Measurements from ENCODE around the gene KCNJ15. TPM values are rescaled to one million over a fixed set of nuclear protein-coding genes. Genes with fewer than 3 reads are reported as not detected.

KCNJ15 gene
- total RNA-seq, 2 experiments from 2014 or later = 0.60 to 0.96 TPM

- Mint-ChIP-seq H3K27ac (no peak overlapping the region), H3K4me3 (no peak overlapping the region), H3K36me3 (ENCODE audit: low read depth) (no peaks in the 10 kb centered on the region), H3K9me3 (no peaks in the 10 kb centered on the region), H3K4me1 (ENCODE audit: low read depth) (no peaks in the 10 kb centered on the region), H3K27me3 (ENCODE audit: low read depth) (no peaks in the 10 kb centered on the region)
- intact Hi-C loops (cut with micrococcal nuclease) = loop anchor here (1.0 kb wide), 1 partner anchor 116 kb away; no protein-coding TSS in a partner anchor
- DNase-seq = no peak
- CTCF ChIA-PET = interaction anchor here (3.0 kb wide), 1 partner anchor 17 kb away, joined by 10 read pairs; no protein-coding TSS in a partner anchor
Measured at GRCh38 chr21:38334866-38335265, 78.1 kb downstream of the KCNJ15 start.

- no peak overlapping the region for H3K27ac Mint-ChIP-seq
- H3K36me3 Mint-ChIP-seq (ENCODE audit: low read depth) = no peaks in the 10 kb centered on the region
- no peak for DNase-seq
- intact Hi-C loops (cut with micrococcal nuclease) = no loop called here
- H3K4me3 Mint-ChIP-seq = no peak overlapping the region
- CTCF ChIA-PET = interaction anchor here (1.1 kb wide), 1 partner anchor 14 kb away, joined by 3 read pairs; no protein-coding TSS in a partner anchor
- H3K9me3 Mint-ChIP-seq = no peaks in the 10 kb centered on the region
- H3K4me1 Mint-ChIP-seq (ENCODE audit: low read depth) = no peaks in the 10 kb centered on the region
- H3K27me3 Mint-ChIP-seq (ENCODE audit: low read depth) = no peaks in the 10 kb centered on the region
Measured at GRCh38 chr21:38337793-38338192, 81.0 kb downstream of the KCNJ15 start.

- H3K27ac Mint-ChIP-seq = no peak overlapping the region
- no peaks in the 10 kb centered on the region for H3K27me3 Mint-ChIP-seq (ENCODE audit: low read depth)
- H3K36me3 Mint-ChIP-seq (ENCODE audit: low read depth) = no peaks in the 10 kb centered on the region
- CTCF ChIA-PET = interaction anchor here (1.3 kb wide), 1 partner anchor 183 kb away, joined by 3 read pairs; no protein-coding TSS in a partner anchor
- no peaks in the 10 kb centered on the region for H3K9me3 Mint-ChIP-seq
- no peak for DNase-seq
- intact Hi-C loops (cut with micrococcal nuclease) = no loop called here
- H3K4me3 Mint-ChIP-seq = no peak overlapping the region
- H3K4me1 Mint-ChIP-seq (ENCODE audit: low read depth) = no peaks in the 10 kb centered on the region
Measured at GRCh38 chr21:38340131-38340530, 83.3 kb downstream of the KCNJ15 start.

- Mint-ChIP-seq H3K27ac (no peak overlapping the region), H3K27me3 (ENCODE audit: low read depth) (no peaks in the 10 kb centered on the region), H3K9me3 (no peaks in the 10 kb centered on the region), H3K36me3 (ENCODE audit: low read depth) (no peaks in the 10 kb centered on the region), H3K4me1 (ENCODE audit: low read depth) (no peaks in the 10 kb centered on the region), H3K4me3 (no peak overlapping the region)
- intact Hi-C loops (cut with micrococcal nuclease) = no loop called here
- CTCF ChIA-PET = no interaction called here
- DNase-seq = no peak
Measured at GRCh38 chr21:38341546-38342012, 84.8 kb downstream of the KCNJ15 start.

GRCh38 chr21:38342739-38343138, 85.9 kb downstream of the KCNJ15 start:
- Mint-ChIP-seq H3K36me3 (ENCODE audit: low read depth) (no peaks in the 10 kb centered on the region), H3K9me3 (no peaks in the 10 kb centered on the region), H3K4me1 (ENCODE audit: low read depth) (no peaks in the 10 kb centered on the region), H3K4me3 (no peak overlapping the region), H3K27me3 (ENCODE audit: low read depth) (no peaks in the 10 kb centered on the region), H3K27ac (no peak overlapping the region)
- DNase-seq = no peak
- CTCF ChIA-PET = interaction anchor here (1.0 to 1.4 kb wide), 3 partner anchors 10 to 183 kb away, joined by 3 to 5 read pairs (median 3); no protein-coding TSS in a partner anchor
- intact Hi-C loops (cut with micrococcal nuclease) = no loop called here

- CTCF ChIA-PET = interaction anchor here (0.7 to 1.4 kb wide), 5 partner anchors 9 to 184 kb away, joined by 3 to 6 read pairs (median 3); no protein-coding TSS in a partner anchor
- DNase-seq = no peak
- Mint-ChIP-seq H3K9me3 (no peaks in the 10 kb centered on the region), H3K4me1 (ENCODE audit: low read depth) (peaks cover 9% of the 10 kb centered on the region), H3K27me3 (ENCODE audit: low read depth) (no peaks in the 10 kb centered on the region), H3K27ac (no peak overlapping the region), H3K36me3 (ENCODE audit: low read depth) (no peaks in the 10 kb centered on the region), H3K4me3 (no peak overlapping the region)
- intact Hi-C loops (cut with micrococcal nuclease) = no loop called here
Measured at GRCh38 chr21:38343691-38344090, 86.9 kb downstream of the KCNJ15 start.

DNA sequence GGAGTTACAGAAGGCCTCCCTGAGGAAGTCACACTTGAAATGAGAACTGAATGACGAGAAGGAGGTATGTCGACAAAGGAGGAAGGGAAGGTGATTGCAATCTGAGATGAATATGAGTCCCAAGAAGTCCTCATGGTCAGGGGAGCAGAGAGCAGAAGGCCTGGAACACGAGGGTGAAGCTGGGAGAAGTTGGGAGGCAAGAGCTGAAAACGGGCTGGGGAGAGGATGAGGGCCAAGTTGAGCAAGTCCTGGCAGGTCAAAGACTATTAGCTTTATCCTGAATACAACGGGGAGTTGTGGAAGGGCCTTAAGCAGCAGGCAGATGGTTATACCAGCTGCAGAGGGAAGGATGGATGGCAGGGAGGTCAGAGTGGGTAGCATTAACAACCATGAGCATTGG, 89.5 kb downstream of the KCNJ15 start:
- Mint-ChIP-seq H3K4me1 (ENCODE audit: low read depth) (peaks cover 29% of the 10 kb centered on the region), H3K4me3 (no peak overlapping the region), H3K27me3 (ENCODE audit: low read depth) (no peaks in the 10 kb centered on the region), H3K9me3 (no peaks in the 10 kb centered on the region), H3K27ac (no peak overlapping the region), H3K36me3 (ENCODE audit: low read depth) (no peaks in the 10 kb centered on the region)
- CTCF ChIA-PET = interaction anchor here (1.8 to 1.9 kb wide), 2 partner anchors 10 to 126 kb away, joined by 5 to 6 read pairs; no protein-coding TSS in a partner anchor
- intact Hi-C loops (cut with micrococcal nuclease) = no loop called here
- no peak for DNase-seq

DNA sequence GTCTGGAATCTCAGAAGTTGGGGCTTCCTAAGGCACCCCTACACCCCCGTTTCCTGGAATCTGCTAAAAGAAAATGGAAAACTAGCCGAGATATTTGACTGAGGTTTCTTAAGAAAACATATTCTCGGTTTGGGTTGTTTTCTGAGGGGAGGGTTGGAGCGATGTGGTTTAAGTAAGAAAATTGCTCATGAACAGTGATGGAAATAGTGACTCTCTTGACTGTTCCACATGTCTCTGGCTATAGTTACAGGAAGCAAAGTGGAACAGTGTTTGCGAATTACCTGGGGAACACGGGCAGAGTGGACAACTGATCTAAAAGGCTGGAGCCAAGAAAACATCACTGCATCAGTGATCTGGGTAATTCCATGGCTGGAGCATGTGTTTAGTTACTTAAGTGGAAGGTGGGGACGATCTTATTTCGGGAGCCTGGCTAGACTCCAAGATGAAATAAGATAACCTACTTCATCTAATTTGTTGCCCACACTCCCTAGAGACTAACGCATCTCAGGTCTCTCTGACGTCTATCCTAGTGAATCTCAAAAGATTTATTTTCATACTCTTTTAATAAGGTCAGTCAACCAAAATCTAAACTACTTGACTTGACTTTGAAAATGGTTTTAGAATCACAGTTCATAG, 92.4 kb downstream of the KCNJ15 start:
- Mint-ChIP-seq H3K27ac (peak overlapping the region; percentile 77), H3K4me3 (no peak overlapping the region)
- peak; percentile 44 for DNase-seq

GRCh38 chr21:38349977-38350376, 93.2 kb downstream of the KCNJ15 start:
- no peak for DNase-seq
- Mint-ChIP-seq H3K27ac (no peak overlapping the region), H3K4me1 (ENCODE audit: low read depth) (peaks cover 44% of the 10 kb centered on the region), H3K4me3 (no peak overlapping the region), H3K27me3 (ENCODE audit: low read depth) (no peaks in the 10 kb centered on the region), H3K9me3 (no peaks in the 10 kb centered on the region), H3K36me3 (ENCODE audit: low read depth) (no peaks in the 10 kb centered on the region)
- CTCF ChIA-PET = interaction anchor here (0.6 to 8.5 kb wide), 5 partner anchors 26 to 190 kb away, joined by 4 to 134 read pairs (median 55); no protein-coding TSS in a partner anchor
- intact Hi-C loops (cut with micrococcal nuclease) = loop anchor here (1.0 to 2.0 kb wide), 2 partner anchors 43 to 106 kb away; no protein-coding TSS in a partner anchor

More for the DNA sequence above, 92.4 kb downstream of the KCNJ15 start:
- CTCF ChIA-PET = interaction anchor here (0.8 to 4.7 kb wide), 3 partner anchors 17 to 133 kb away, joined by 3 to 127 read pairs (median 3); no protein-coding TSS in a partner anchor
- H3K4me1 Mint-ChIP-seq (ENCODE audit: low read depth) = peaks cover 44% of the 10 kb centered on the region
- H3K27me3 Mint-ChIP-seq (ENCODE audit: low read depth) = no peaks in the 10 kb centered on the region
- intact Hi-C loops (cut with micrococcal nuclease) = loop anchor here (1.0 to 2.0 kb wide), 2 partner anchors 42 to 105 kb away; no protein-coding TSS in a partner anchor
- H3K9me3 Mint-ChIP-seq = no peaks in the 10 kb centered on the region
- no peaks in the 10 kb centered on the region for H3K36me3 Mint-ChIP-seq (ENCODE audit: low read depth)

- intact Hi-C loops (cut with micrococcal nuclease) = no loop called here
- H3K27me3 Mint-ChIP-seq (ENCODE audit: low read depth) = no peaks in the 10 kb centered on the region
- CTCF ChIA-PET = interaction anchor here (0.5 to 8.5 kb wide), 12 partner anchors 27 to 744 kb away, joined by 3 to 134 read pairs (median 4); no protein-coding TSS in a partner anchor
- no peaks in the 10 kb centered on the region for H3K9me3 Mint-ChIP-seq
- no peaks in the 10 kb centered on the region for H3K36me3 Mint-ChIP-seq (ENCODE audit: low read depth)
- peaks cover 44% of the 10 kb centered on the region for H3K4me1 Mint-ChIP-seq (ENCODE audit: low read depth)
- H3K4me3 Mint-ChIP-seq = no peak overlapping the region
- peak overlapping the region; percentile 9 for H3K27ac Mint-ChIP-seq
- no peak for DNase-seq
Measured at GRCh38 chr21:38350684-38351083, 93.9 kb downstream of the KCNJ15 start.

DNA sequence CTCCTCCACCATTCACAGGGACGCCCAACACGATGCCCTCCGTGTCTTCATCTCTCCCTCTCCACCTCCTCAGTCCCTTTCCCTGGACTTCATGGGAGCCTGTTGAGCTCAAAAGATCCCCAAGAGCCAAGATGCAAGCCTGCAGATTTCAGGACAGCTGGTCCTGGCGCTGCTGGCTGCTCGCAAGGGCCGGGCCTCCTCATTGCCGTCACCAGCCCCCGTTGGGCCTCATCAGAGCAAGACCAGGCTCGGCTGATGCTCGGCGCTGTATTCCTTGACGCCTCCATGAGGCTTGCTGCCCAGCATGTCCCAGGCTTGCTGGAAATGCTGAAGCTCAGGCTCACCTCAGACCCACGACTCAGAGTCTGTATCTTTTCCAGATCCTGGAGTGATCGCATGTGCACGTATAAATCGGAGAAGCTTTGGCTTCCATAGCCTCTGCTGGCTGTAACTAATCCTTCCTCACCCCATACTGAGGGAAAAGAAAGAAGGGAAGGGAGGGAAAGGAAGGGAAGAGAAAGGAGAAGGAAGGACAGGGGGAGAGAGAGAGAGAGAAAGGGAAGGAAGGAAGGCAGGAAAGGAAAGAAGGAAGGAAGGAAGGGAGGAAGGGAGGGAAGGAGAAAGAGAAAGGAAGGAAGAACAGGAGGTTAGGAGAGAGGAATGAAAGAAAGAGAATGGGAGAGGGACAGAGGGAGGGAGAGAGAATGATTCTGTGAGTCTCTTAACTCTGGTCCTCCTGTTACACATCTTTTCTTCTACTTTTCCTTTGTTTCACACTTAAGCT, 94.6 kb downstream of the KCNJ15 start:
- H3K27me3 Mint-ChIP-seq (ENCODE audit: low read depth) = no peaks in the 10 kb centered on the region
- peaks cover 44% of the 10 kb centered on the region for H3K4me1 Mint-ChIP-seq (ENCODE audit: low read depth)
- CTCF ChIA-PET = interaction anchor here (0.6 to 8.5 kb wide), 28 partner anchors 8 to 839 kb away, joined by 3 to 134 read pairs (median 6); no protein-coding TSS in a partner anchor
- DNase-seq = no peak
- intact Hi-C loops (cut with micrococcal nuclease) = no loop called here
- no peak overlapping the region for H3K4me3 Mint-ChIP-seq
- peak overlapping the region; percentile 50 for H3K27ac Mint-ChIP-seq
- no peaks in the 10 kb centered on the region for H3K9me3 Mint-ChIP-seq
- no peaks in the 10 kb centered on the region for H3K36me3 Mint-ChIP-seq (ENCODE audit: low read depth)

- no peaks in the 10 kb centered on the region for H3K27me3 Mint-ChIP-seq (ENCODE audit: low read depth)
- H3K9me3 Mint-ChIP-seq = no peaks in the 10 kb centered on the region
- CTCF ChIA-PET = interaction anchor here (0.5 to 8.5 kb wide), 38 partner anchors 9 to 640 kb away, joined by 3 to 134 read pairs (median 5); no protein-coding TSS in a partner anchor
- no peaks in the 10 kb centered on the region for H3K36me3 Mint-ChIP-seq (ENCODE audit: low read depth)
- no peak overlapping the region for H3K4me3 Mint-ChIP-seq
- peaks cover 44% of the 10 kb centered on the region for H3K4me1 Mint-ChIP-seq (ENCODE audit: low read depth)
- DNase-seq = peak; percentile 23
- intact Hi-C loops (cut with micrococcal nuclease) = loop anchor here (1.0 to 2.0 kb wide), 6 partner anchors 23 to 652 kb away; no protein-coding TSS in a partner anchor
- peak overlapping the region; percentile 50 for H3K27ac Mint-ChIP-seq
Measured at GRCh38 chr21:38351961-38352521, 95.2 kb downstream of the KCNJ15 start.

All from activated naive CD4-positive, alpha-beta T cell treated with anti-CD3 and anti-CD28 coated beads for 36 hours (primary cell).